Head of caudate nucleus (tissue), 42 donors: ENCODE results near the gene PMPCA.

ENCODE experiments used
- DNase-seq, 42 donors: peaks; one replicate each; pipeline versions ENCODE4 v3.0.0 to v3.0.0-alpha.2; 2020 to 2021; ENCODE audit warnings: mixed read lengths in 7 of 42
- intact Hi-C: fragments of 100-400 bp; cut with DNase I; formaldehyde crosslinking; loops from one replicate; pipeline ENCODE4 v1.15.0; 2022

The PMPCA gene

GRCh38 chr9:136442265-136442664, 31.8 kb downstream of the PMPCA start:
- DNase-seq = no peak
- intact Hi-C loops = loop anchor here (5.0 kb wide), 1 partner anchor 40 kb away; the partner anchor contains the start of gene SNAPC4

GRCh38 chr9:136443087-136443486, 32.6 kb downstream of the PMPCA start:
- no peak for DNase-seq
- intact Hi-C loops = loop anchor here (5.0 kb wide), 1 partner anchor 41 kb away; the partner anchor contains the start of gene SNAPC4

- no peak for DNase-seq
- intact Hi-C loops = loop anchor here (5.0 kb wide), 1 partner anchor 41 kb away; the partner anchor contains the start of gene SNAPC4
Measured at GRCh38 chr9:136443687-136444086, 33.2 kb downstream of the PMPCA start.

GRCh38 chr9:136444102-136444501, 33.6 kb downstream of the PMPCA start:
- DNase-seq = no peak
- intact Hi-C loops = loop anchor here (5.0 kb wide), 1 partner anchor 42 kb away; the partner anchor contains the start of gene SNAPC4

- intact Hi-C loops = no loop called here
- no peak for DNase-seq
Measured at GRCh38 chr9:136445799-136446198, 35.3 kb downstream of the PMPCA start.

GRCh38 chr9:136447173-136447778, 36.8 kb downstream of the PMPCA start:
- intact Hi-C loops = no loop called here
- DNase-seq = no peak

- intact Hi-C loops = no loop called here
- peak in 27 of 42 donors; percentile 9 to 78 (median 41) for DNase-seq
Measured at GRCh38 chr9:136448655-136449054, 38.2 kb downstream of the PMPCA start.

GRCh38 chr9:136451221-136451877, 40.9 kb downstream of the PMPCA start:
- DNase-seq = no peak
- intact Hi-C loops = no loop called here

- peak in 20 of 42 donors; percentile 15 to 61 (median 30) for DNase-seq
- intact Hi-C loops = no loop called here
Measured at GRCh38 chr9:136453326-136453725, 42.9 kb downstream of the PMPCA start.

- intact Hi-C loops = no loop called here
Measured at GRCh38 chr9:136454026-136454796, 43.8 kb downstream of the PMPCA start.

GRCh38 chr9:136455043-136456002, 44.9 kb downstream of the PMPCA start:
- intact Hi-C loops = no loop called here
- DNase-seq = no peak

More at GRCh38 chr9:136454026-136454796, 43.8 kb downstream of the PMPCA start:
- no peak for DNase-seq

- DNase-seq = no peak
- intact Hi-C loops = no loop called here
Measured at GRCh38 chr9:136456258-136456657, 45.8 kb downstream of the PMPCA start.

GRCh38 chr9:136457326-136457725, 46.9 kb downstream of the PMPCA start:
- intact Hi-C loops = no loop called here
- DNase-seq = no peak

- intact Hi-C loops = no loop called here
- no peak for DNase-seq
Measured at GRCh38 chr9:136459425-136459824, 49.0 kb downstream of the PMPCA start.

GRCh38 chr9:136460772-136461325, 50.4 kb downstream of the PMPCA start:
- no peak for DNase-seq
- intact Hi-C loops = no loop called here

GRCh38 chr9:136462664-136463063, 52.2 kb downstream of the PMPCA start:
- no peak for DNase-seq
- intact Hi-C loops = no loop called here

- DNase-seq = no peak
- intact Hi-C loops = no loop called here
Measured at GRCh38 chr9:136463578-136463977, 53.1 kb downstream of the PMPCA start.

- DNase-seq = no peak
- intact Hi-C loops = no loop called here
Measured at GRCh38 chr9:136464241-136464640, 53.8 kb downstream of the PMPCA start.
